Measurements from ENCODE around the gene TREM1. TPM values are rescaled to one million over a fixed set of nuclear protein-coding genes. Genes with fewer than 3 reads are reported as not detected.

TREM1 gene
- total RNA-seq, 1 donor from 2014 or later = 0.13 TPM

- Histone ChIP-seq H3K4me3 (ENCODE audit: low read depth, low read length) (no peak overlapping the region), H3K36me3 (ENCODE audit: control insufficient read depth, insufficient read depth, low read length) (no peaks in the 10 kb centered on the region), H3K27me3 (ENCODE audit: control insufficient read depth, insufficient read depth, low read length) (peaks cover 13% of the 10 kb centered on the region)
- no peak for TF ChIP-seq CTCF (IDR thresholded peaks at IDR 0.05; ENCODE audit: insufficient read depth, low read length, poor library complexity, severe bottlenecking)
- no peak for DNase-seq (ENCODE audit: low read depth)
Observed at GRCh38 chr6:41239467-41240159, 46.9 kb downstream of the TREM1 start.

GRCh38 chr6:41237128-41237527 is 49.4 kb downstream of the TREM1 start:
- peaks cover 13% of the 10 kb centered on the region for H3K27me3 ChIP-seq (ENCODE audit: control insufficient read depth, insufficient read depth, low read length)
- no peak for DNase-seq (ENCODE audit: low read depth)
- H3K4me3 ChIP-seq (ENCODE audit: low read depth, low read length) = no peak overlapping the region
- TF ChIP-seq CTCF (IDR thresholded peaks at IDR 0.05; ENCODE audit: insufficient read depth, low read length, poor library complexity, severe bottlenecking) = no peak
- H3K36me3 ChIP-seq (ENCODE audit: control insufficient read depth, insufficient read depth, low read length) = no peaks in the 10 kb centered on the region

GRCh38 chr6:41236276-41236675 is 50.2 kb downstream of the TREM1 start:
- peaks cover 13% of the 10 kb centered on the region for H3K27me3 ChIP-seq (ENCODE audit: control insufficient read depth, insufficient read depth, low read length)
- H3K36me3 ChIP-seq (ENCODE audit: control insufficient read depth, insufficient read depth, low read length) = no peaks in the 10 kb centered on the region
- no peak overlapping the region for H3K4me3 ChIP-seq (ENCODE audit: low read depth, low read length)
- TF ChIP-seq CTCF (IDR thresholded peaks at IDR 0.05; ENCODE audit: insufficient read depth, low read length, poor library complexity, severe bottlenecking) = no peak
- DNase-seq (ENCODE audit: low read depth) = no peak

GRCh38 chr6:41232667-41233066 is 53.8 kb downstream of the TREM1 start:
- Histone ChIP-seq H3K36me3 (ENCODE audit: control insufficient read depth, insufficient read depth, low read length) (no peaks in the 10 kb centered on the region), H3K27me3 (ENCODE audit: control insufficient read depth, insufficient read depth, low read length) (peaks cover 3% of the 10 kb centered on the region), H3K4me3 (ENCODE audit: low read depth, low read length) (no peak overlapping the region)
- DNase-seq (ENCODE audit: low read depth) = no peak
- TF ChIP-seq CTCF (IDR thresholded peaks at IDR 0.05; ENCODE audit: insufficient read depth, low read length, poor library complexity, severe bottlenecking) = no peak

GRCh38 chr6:41231246-41231645 is 55.2 kb downstream of the TREM1 start:
- no peak for TF ChIP-seq CTCF (IDR thresholded peaks at IDR 0.05; ENCODE audit: insufficient read depth, low read length, poor library complexity, severe bottlenecking)
- no peak for DNase-seq (ENCODE audit: low read depth)
- H3K36me3 ChIP-seq (ENCODE audit: control insufficient read depth, insufficient read depth, low read length) = no peaks in the 10 kb centered on the region
- H3K27me3 ChIP-seq (ENCODE audit: control insufficient read depth, insufficient read depth, low read length) = peaks cover 3% of the 10 kb centered on the region
- H3K4me3 ChIP-seq (ENCODE audit: low read depth, low read length) = no peak overlapping the region

- no peak overlapping the region for H3K4me3 ChIP-seq (ENCODE audit: low read depth, low read length)
- no peaks in the 10 kb centered on the region for H3K27me3 ChIP-seq (ENCODE audit: control insufficient read depth, insufficient read depth, low read length)
- no peaks in the 10 kb centered on the region for H3K36me3 ChIP-seq (ENCODE audit: control insufficient read depth, insufficient read depth, low read length)
- no peak for TF ChIP-seq CTCF (IDR thresholded peaks at IDR 0.05; ENCODE audit: insufficient read depth, low read length, poor library complexity, severe bottlenecking)
- DNase-seq (ENCODE audit: low read depth) = no peak
Observed at GRCh38 chr6:41229721-41230120, 56.8 kb downstream of the TREM1 start.
